ENCODE measurements around the gene PRSS35.
"Not testable (repeated sequence)": the region's sequence is repeated elsewhere in the genome, so short reads cannot be mapped to it uniquely, and the experiment has no call there.

Gene PRSS35

GRCh38 chr6:83514866-83515466 lies 2.6 kb downstream of the PRSS35 start:
- no peaks in the 10 kb centered on the region for H3K9me3 ChIP-seq (ENCODE audit: control insufficient read depth, low read length)
- no peak overlapping the region for H3K4me3 ChIP-seq (ENCODE audit: extremely low read depth, insufficient read depth, low read length, poor library complexity, severe bottlenecking)
- 0% methylated on average over 1 of the region's 4 CpGs; no CpG with 5 or more reads in 1 of the 2 experiments for WGBS, 2 experiments (ENCODE audit: insufficient coverage in 2 of 2)
- H3K36me3 ChIP-seq (ENCODE audit: control insufficient read depth, insufficient read depth, low read length), result no peaks in the 10 kb centered on the region
- peaks cover 5% of the 10 kb centered on the region for H3K4me1 ChIP-seq (ENCODE audit: control insufficient read depth, insufficient read depth, low read length, poor library complexity, severe bottlenecking)
- H3K27ac ChIP-seq (ENCODE audit: low read depth, low read length, severe bottlenecking), result no peak overlapping the region

- Histone ChIP-seq H3K4me3 (ENCODE audit: extremely low read depth, insufficient read depth, low read length, poor library complexity, severe bottlenecking) (no peak overlapping the region), H3K9me3 (ENCODE audit: control insufficient read depth, low read length) (no peaks in the 10 kb centered on the region), H3K36me3 (ENCODE audit: control insufficient read depth, insufficient read depth, low read length) (no peaks in the 10 kb centered on the region), H3K27ac (ENCODE audit: low read depth, low read length, severe bottlenecking) (no peak overlapping the region), H3K4me1 (ENCODE audit: control insufficient read depth, insufficient read depth, low read length, poor library complexity, severe bottlenecking) (peaks cover 5% of the 10 kb centered on the region)
- 33 to 56% methylated on average over 1 of the region's 1 CpG for WGBS, 2 experiments (ENCODE audit: insufficient coverage in 2 of 2)
Measured at GRCh38 chr6:83517500-83517899, 5.2 kb downstream of the PRSS35 start.

- Histone ChIP-seq H3K9me3 (ENCODE audit: control insufficient read depth, low read length) (no peaks in the 10 kb centered on the region), H3K36me3 (ENCODE audit: control insufficient read depth, insufficient read depth, low read length) (no peaks in the 10 kb centered on the region), H3K4me3 (ENCODE audit: extremely low read depth, insufficient read depth, low read length, poor library complexity, severe bottlenecking) (no peak overlapping the region), H3K4me1 (ENCODE audit: control insufficient read depth, insufficient read depth, low read length, poor library complexity, severe bottlenecking) (peaks cover 3% of the 10 kb centered on the region), H3K27ac (ENCODE audit: low read depth, low read length, severe bottlenecking) (no peak overlapping the region)
- no CpG with 5 or more reads among the region's 4 CpGs for WGBS, 2 experiments (ENCODE audit: insufficient coverage in 2 of 2)
Measured at GRCh38 chr6:83518816-83519480, 6.6 kb downstream of the PRSS35 start.

GRCh38 chr6:83536034-83536646 lies 23.8 kb downstream of the PRSS35 start:
- 55 to 68% methylated on average over 4 to 5 of the region's 5 CpGs for WGBS, 2 experiments (ENCODE audit: insufficient coverage in 2 of 2)
- Histone ChIP-seq H3K27ac (ENCODE audit: low read depth, low read length, severe bottlenecking) (no peak overlapping the region), H3K4me3 (ENCODE audit: extremely low read depth, insufficient read depth, low read length, poor library complexity, severe bottlenecking) (no peak overlapping the region), H3K9me3 (ENCODE audit: control insufficient read depth, low read length) (no peaks in the 10 kb centered on the region), H3K4me1 (ENCODE audit: control insufficient read depth, insufficient read depth, low read length, poor library complexity, severe bottlenecking) (no peaks in the 10 kb centered on the region), H3K36me3 (ENCODE audit: control insufficient read depth, insufficient read depth, low read length) (no peaks in the 10 kb centered on the region)

GRCh38 chr6:83536647-83537589 lies 24.6 kb downstream of the PRSS35 start:
- H3K36me3 ChIP-seq (ENCODE audit: control insufficient read depth, insufficient read depth, low read length), result no peaks in the 10 kb centered on the region
- no peak overlapping the region for H3K4me3 ChIP-seq (ENCODE audit: extremely low read depth, insufficient read depth, low read length, poor library complexity, severe bottlenecking)
- no peaks in the 10 kb centered on the region for H3K9me3 ChIP-seq (ENCODE audit: control insufficient read depth, low read length)
- no peak overlapping the region for H3K27ac ChIP-seq (ENCODE audit: low read depth, low read length, severe bottlenecking)
- 91 to 97% methylated on average over 3 of the region's 4 CpGs for WGBS, 2 experiments (ENCODE audit: insufficient coverage in 2 of 2)
- H3K4me1 ChIP-seq (ENCODE audit: control insufficient read depth, insufficient read depth, low read length, poor library complexity, severe bottlenecking), result no peaks in the 10 kb centered on the region

GRCh38 chr6:83539678-83540077 lies 27.3 kb downstream of the PRSS35 start:
- Histone ChIP-seq H3K4me3 (ENCODE audit: extremely low read depth, insufficient read depth, low read length, poor library complexity, severe bottlenecking) (no peak overlapping the region), H3K4me1 (ENCODE audit: control insufficient read depth, insufficient read depth, low read length, poor library complexity, severe bottlenecking) (no peaks in the 10 kb centered on the region), H3K36me3 (ENCODE audit: control insufficient read depth, insufficient read depth, low read length) (no peaks in the 10 kb centered on the region), H3K9me3 (ENCODE audit: control insufficient read depth, low read length) (no peaks in the 10 kb centered on the region), H3K27ac (ENCODE audit: low read depth, low read length, severe bottlenecking) (no peak overlapping the region)
- WGBS, 2 experiments (ENCODE audit: insufficient coverage in 2 of 2), result 100% methylated on average over 1 of the region's 4 CpGs; no CpG with 5 or more reads in 1 of the 2 experiments

GRCh38 chr6:83546636-83547035 lies 34.3 kb downstream of the PRSS35 start:
- H3K9me3 ChIP-seq (ENCODE audit: control insufficient read depth, low read length), result no peaks in the 10 kb centered on the region
- no peak overlapping the region for H3K27ac ChIP-seq (ENCODE audit: low read depth, low read length, severe bottlenecking)
- no peak overlapping the region for H3K4me3 ChIP-seq (ENCODE audit: extremely low read depth, insufficient read depth, low read length, poor library complexity, severe bottlenecking)
- H3K4me1 ChIP-seq (ENCODE audit: control insufficient read depth, insufficient read depth, low read length, poor library complexity, severe bottlenecking), result no peaks in the 10 kb centered on the region
- WGBS, 2 experiments (ENCODE audit: insufficient coverage in 2 of 2), result 63 to 80% methylated on average over 4 to 5 of the region's 5 CpGs
- no peaks in the 10 kb centered on the region for H3K36me3 ChIP-seq (ENCODE audit: control insufficient read depth, insufficient read depth, low read length)

- not testable (repeated sequence) for H3K9me3 ChIP-seq (ENCODE audit: control insufficient read depth, low read length); H3K27ac ChIP-seq (ENCODE audit: low read depth, low read length, severe bottlenecking); H3K36me3 ChIP-seq (ENCODE audit: control insufficient read depth, insufficient read depth, low read length); H3K4me3 ChIP-seq (ENCODE audit: extremely low read depth, insufficient read depth, low read length, poor library complexity, severe bottlenecking); H3K4me1 ChIP-seq (ENCODE audit: control insufficient read depth, insufficient read depth, low read length, poor library complexity, severe bottlenecking)
- WGBS, 2 experiments (ENCODE audit: insufficient coverage in 2 of 2), result 100% methylated on average over 1 of the region's 5 CpGs; no CpG with 5 or more reads in 1 of the 2 experiments
Measured at GRCh38 chr6:83550482-83550881, 38.1 kb downstream of the PRSS35 start.

- WGBS, 2 experiments (ENCODE audit: insufficient coverage in 2 of 2), result 79 to 93% methylated on average over 2 to 3 of the region's 4 CpGs
- H3K36me3 ChIP-seq (ENCODE audit: control insufficient read depth, insufficient read depth, low read length); H3K4me1 ChIP-seq (ENCODE audit: control insufficient read depth, insufficient read depth, low read length, poor library complexity, severe bottlenecking); H3K27ac ChIP-seq (ENCODE audit: low read depth, low read length, severe bottlenecking); H3K9me3 ChIP-seq (ENCODE audit: control insufficient read depth, low read length); H3K4me3 ChIP-seq (ENCODE audit: extremely low read depth, insufficient read depth, low read length, poor library complexity, severe bottlenecking): not testable (repeated sequence)
Measured at GRCh38 chr6:83551748-83552147, 39.4 kb downstream of the PRSS35 start.

GRCh38 chr6:83556871-83557270 lies 44.5 kb downstream of the PRSS35 start:
- Histone ChIP-seq H3K9me3 (ENCODE audit: control insufficient read depth, low read length) (no peaks in the 10 kb centered on the region), H3K27ac (ENCODE audit: low read depth, low read length, severe bottlenecking) (no peak overlapping the region), H3K4me1 (ENCODE audit: control insufficient read depth, insufficient read depth, low read length, poor library complexity, severe bottlenecking) (no peaks in the 10 kb centered on the region), H3K4me3 (ENCODE audit: extremely low read depth, insufficient read depth, low read length, poor library complexity, severe bottlenecking) (no peak overlapping the region), H3K36me3 (ENCODE audit: control insufficient read depth, insufficient read depth, low read length) (no peaks in the 10 kb centered on the region)
